ENCODE data around the gene NRXN3. TPM values are rescaled to one million over a fixed set of nuclear protein-coding genes. Genes with fewer than 3 reads are reported as not detected.

The NRXN3 gene
- total and polyA plus RNA-seq, 4 donors, result 0.07 to 1.2 (median 0.23) TPM

GRCh38 chr14:79543348-79543747 is 1373.2 kb downstream of the NRXN3 start:
- TF ChIP-seq TAF1 (conservative IDR thresholded peaks at IDR 0.05), result no peak
- TF ChIP-seq, protein P1, sequence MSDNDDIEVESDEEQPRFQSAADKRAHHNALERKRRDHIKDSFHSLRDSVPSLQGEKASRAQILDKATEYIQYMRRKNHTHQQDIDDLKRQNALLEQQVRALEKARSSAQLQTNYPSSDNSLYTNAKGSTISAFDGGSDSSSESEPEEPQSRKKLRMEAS (IDR thresholded peaks at IDR 0.05), result no peak
- TF ChIP-seq SP1 (IDR thresholded peaks at IDR 0.05), result no peak
- TF ChIP-seq, protein P2, sequence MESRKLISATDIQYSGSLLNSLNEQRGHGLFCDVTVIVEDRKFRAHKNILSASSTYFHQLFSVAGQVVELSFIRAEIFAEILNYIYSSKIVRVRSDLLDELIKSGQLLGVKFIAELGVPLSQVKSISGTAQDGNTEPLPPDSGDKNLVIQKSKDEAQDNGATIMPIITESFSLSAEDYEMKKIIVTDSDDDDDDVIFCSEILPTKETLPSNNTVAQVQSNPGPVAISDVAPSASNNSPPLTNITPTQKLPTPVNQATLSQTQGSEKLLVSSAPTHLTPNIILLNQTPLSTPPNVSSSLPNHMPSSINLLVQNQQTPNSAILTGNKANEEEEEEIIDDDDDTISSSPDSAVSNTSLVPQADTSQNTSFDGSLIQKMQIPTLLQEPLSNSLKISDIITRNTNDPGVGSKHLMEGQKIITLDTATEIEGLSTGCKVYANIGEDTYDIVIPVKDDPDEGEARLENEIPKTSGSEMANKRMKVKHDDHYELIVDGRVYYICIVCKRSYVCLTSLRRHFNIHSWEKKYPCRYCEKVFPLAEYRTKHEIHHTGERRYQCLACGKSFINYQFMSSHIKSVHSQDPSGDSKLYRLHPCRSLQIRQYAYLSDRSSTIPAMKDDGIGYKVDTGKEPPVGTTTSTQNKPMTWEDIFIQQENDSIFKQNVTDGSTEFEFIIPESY (IDR thresholded peaks at IDR 0.05), result no peak
- no peak for TF ChIP-seq REST (IDR thresholded peaks at IDR 0.05)
- no peak for TF ChIP-seq NR2F2 (IDR thresholded peaks at IDR 0.05)
- no peak for TF ChIP-seq HNF4A (conservative IDR thresholded peaks at IDR 0.05)
- TF ChIP-seq HNF4G (IDR thresholded peaks at IDR 0.05), result no peak
- no peak for TF ChIP-seq RXRA (IDR thresholded peaks at IDR 0.05)
- TF ChIP-seq CTCF (IDR thresholded peaks at IDR 0.05; ENCODE audit: low read depth, low read length, missing input control), result no peak
- no peak for TF ChIP-seq YY1 (IDR thresholded peaks at IDR 0.05)
- TF ChIP-seq ATF3 (IDR thresholded peaks at IDR 0.05), result no peak
- no peak for TF ChIP-seq EGR1 (IDR thresholded peaks at IDR 0.05; ENCODE audit: low read depth in 2 of 2)
- TF ChIP-seq FOXA2 (IDR thresholded peaks at IDR 0.05), result no peak
- TF ChIP-seq RAD21 (IDR thresholded peaks at IDR 0.05), result no peak
- TF ChIP-seq FOXA1 (IDR thresholded peaks at IDR 0.05), result no peak
- Histone ChIP-seq H3K9ac (ENCODE audit: low read depth in 1 of 2, low read length in 2 of 2) (no peak overlapping the region), H3K27me3 (ENCODE audit: control insufficient read depth in 4 of 4, insufficient read depth in 4 of 4, low read length in 3 of 4) (no peaks in the 10 kb centered on the region), H3K9me3 (ENCODE audit: control insufficient read depth in 4 of 4, low read length in 3 of 4) (no peaks in the 10 kb centered on the region), H3K4me3 (ENCODE audit: low read depth in 1 of 3, low read length in 3 of 3) (no peak overlapping the region), H3K36me3 (ENCODE audit: control insufficient read depth in 4 of 4, insufficient read depth in 3 of 4, low read depth in 1 of 4, low read length in 3 of 4) (no peaks in the 10 kb centered on the region), H3K4me1 (ENCODE audit: control insufficient read depth in 4 of 4, insufficient read depth in 4 of 4, low read length in 3 of 4) (no peaks in the 10 kb centered on the region), H3K27ac (ENCODE audit: low read depth in 1 of 2, low read length in 2 of 2) (no peak overlapping the region)
- WGBS, result 92% methylated on average over 1 of the region's 1 CpG
- no peak for DNase-seq (ENCODE audit: low spot score)
